GM19351 (cell line): ENCODE results near the gene ADK.

Experiments used
- ATAC-seq: cut with Tn5 transposase; IDR thresholded peaks from one replicate; pipeline ENCODE4 v1.9.1; 2021; ENCODE audit warnings: mild to moderate bottlenecking, moderate library complexity; ENCODE audit not compliant: unreplicated experiment

The ADK gene

GRCh38 chr10:74231375-74231774 is 80.4 kb downstream of the ADK start:
- no peak for ATAC-seq

- ATAC-seq = no peak
Measured at GRCh38 chr10:74233281-74233680, 82.3 kb downstream of the ADK start.

GRCh38 chr10:74234569-74234968 is 83.5 kb downstream of the ADK start:
- ATAC-seq = no peak

- ATAC-seq = no peak
Measured at GRCh38 chr10:74238031-74238431, 87.0 kb downstream of the ADK start.

GRCh38 chr10:74238516-74238915 is 87.5 kb downstream of the ADK start:
- ATAC-seq = no peak

- ATAC-seq = no peak
Measured at GRCh38 chr10:74243067-74243466, 92.0 kb downstream of the ADK start.

- no peak for ATAC-seq
Measured at GRCh38 chr10:74244097-74244685, 93.2 kb downstream of the ADK start.

- no peak for ATAC-seq
Measured at GRCh38 chr10:74244807-74245206, 93.8 kb downstream of the ADK start.

GRCh38 chr10:74246495-74246894 is 95.5 kb downstream of the ADK start:
- ATAC-seq = no peak

- ATAC-seq = no peak
Measured at GRCh38 chr10:74249865-74250264, 98.8 kb downstream of the ADK start.

GRCh38 chr10:74255214-74255613 is 104.2 kb downstream of the ADK start:
- ATAC-seq = no peak

- no peak for ATAC-seq
Measured at GRCh38 chr10:74255888-74256357, 104.9 kb downstream of the ADK start.

GRCh38 chr10:74262856-74263255 is 111.8 kb downstream of the ADK start:
- no peak for ATAC-seq

GRCh38 chr10:74263996-74264395 is 113.0 kb downstream of the ADK start:
- ATAC-seq = no peak

- no peak for ATAC-seq
Measured at GRCh38 chr10:74272288-74272687, 121.3 kb downstream of the ADK start.

- ATAC-seq = no peak
Measured at GRCh38 chr10:74275755-74276290, 124.8 kb downstream of the ADK start.

- no peak for ATAC-seq
Measured at GRCh38 chr10:74276416-74276815, 125.4 kb downstream of the ADK start.

GRCh38 chr10:74282151-74282847 is 131.3 kb downstream of the ADK start:
- no peak for ATAC-seq

- ATAC-seq = no peak
Measured at GRCh38 chr10:74282848-74283210, 131.8 kb downstream of the ADK start.

GRCh38 chr10:74289188-74289587 is 138.2 kb downstream of the ADK start:
- ATAC-seq = no peak

- no peak for ATAC-seq
Measured at GRCh38 chr10:74289951-74290350, 138.9 kb downstream of the ADK start.

GRCh38 chr10:74290708-74291107 is 139.7 kb downstream of the ADK start:
- no peak for ATAC-seq
